ENCODE measurements around the gene CYBC1.

The CYBC1 gene

GRCh38 chr17:82403662-82404660 is 46.6 kb downstream of the CYBC1 start:
- TF ChIP-seq CTCF (IDR thresholded peaks at IDR 0.05; ENCODE audit: low read depth, low read length), result no peak
- no peak for DNase-seq (ENCODE audit: low read depth in 2 of 2)
- no peak overlapping the region for H3K4me3 ChIP-seq (replicated peaks in 1 of 2; ENCODE audit: low read depth in 2 of 2, low read length in 2 of 2)

- no peak for TF ChIP-seq CTCF (IDR thresholded peaks at IDR 0.05; ENCODE audit: low read depth, low read length)
- DNase-seq (ENCODE audit: low read depth in 2 of 2), result no peak
Measured at GRCh38 chr17:82402865-82403264, 47.7 kb downstream of the CYBC1 start.

GRCh38 chr17:82400830-82401229 is 49.7 kb downstream of the CYBC1 start:
- no peak for DNase-seq (ENCODE audit: low read depth in 2 of 2)
- no peak for TF ChIP-seq CTCF (IDR thresholded peaks at IDR 0.05; ENCODE audit: low read depth, low read length)
- no peak overlapping the region for H3K4me3 ChIP-seq (replicated peaks in 1 of 2; ENCODE audit: low read depth in 2 of 2, low read length in 2 of 2)

More at GRCh38 chr17:82402865-82403264, 47.7 kb downstream of the CYBC1 start:
- H3K4me3 ChIP-seq (replicated peaks in 1 of 2; ENCODE audit: low read depth in 2 of 2, low read length in 2 of 2), result no peak overlapping the region

- DNase-seq (ENCODE audit: low read depth in 2 of 2), result peak in 1 of 2 donors; percentile 27
- TF ChIP-seq CTCF (IDR thresholded peaks at IDR 0.05; ENCODE audit: low read depth, low read length), result no peak
- no peak overlapping the region for H3K4me3 ChIP-seq (replicated peaks in 1 of 2; ENCODE audit: low read depth in 2 of 2, low read length in 2 of 2)
Measured at GRCh38 chr17:82400206-82400605, 50.3 kb downstream of the CYBC1 start.

GRCh38 chr17:82399601-82400101 is 50.9 kb downstream of the CYBC1 start:
- H3K4me3 ChIP-seq (replicated peaks in 1 of 2; ENCODE audit: low read depth in 2 of 2, low read length in 2 of 2), result no peak overlapping the region
- DNase-seq (ENCODE audit: low read depth in 2 of 2), result no peak
- TF ChIP-seq CTCF (IDR thresholded peaks at IDR 0.05; ENCODE audit: low read depth, low read length), result no peak

GRCh38 chr17:82399041-82399441 is 51.5 kb downstream of the CYBC1 start:
- no peak overlapping the region for H3K4me3 ChIP-seq (replicated peaks in 1 of 2; ENCODE audit: low read depth in 2 of 2, low read length in 2 of 2)
- TF ChIP-seq CTCF (IDR thresholded peaks at IDR 0.05; ENCODE audit: low read depth, low read length), result no peak
- DNase-seq (ENCODE audit: low read depth in 2 of 2), result peak; percentile 19 to 71
